ENCODE measurements around the gene ZBTB46.

Gene ZBTB46

GRCh38 chr20:63837479-63837878 lies 6.4 kb upstream of the ZBTB46 start:
- H3K4me3 Mint-ChIP-seq = no peak overlapping the region
- H3K27me3 Mint-ChIP-seq = peaks cover 12 to 21% of the 10 kb centered on the region in 2 donors
- H3K36me3 Mint-ChIP-seq = no peaks in the 10 kb centered on the region
- H3K4me1 Mint-ChIP-seq = peaks cover 20 to 37% of the 10 kb centered on the region in 2 donors
- no peaks in the 10 kb centered on the region for H3K9me3 Mint-ChIP-seq
- ATAC-seq (replicated peaks) = peak in 1 of 2 donors; percentile 16
- H3K27ac Mint-ChIP-seq = peak overlapping the region; percentile 70
- DNase-seq = no peak

DNA sequence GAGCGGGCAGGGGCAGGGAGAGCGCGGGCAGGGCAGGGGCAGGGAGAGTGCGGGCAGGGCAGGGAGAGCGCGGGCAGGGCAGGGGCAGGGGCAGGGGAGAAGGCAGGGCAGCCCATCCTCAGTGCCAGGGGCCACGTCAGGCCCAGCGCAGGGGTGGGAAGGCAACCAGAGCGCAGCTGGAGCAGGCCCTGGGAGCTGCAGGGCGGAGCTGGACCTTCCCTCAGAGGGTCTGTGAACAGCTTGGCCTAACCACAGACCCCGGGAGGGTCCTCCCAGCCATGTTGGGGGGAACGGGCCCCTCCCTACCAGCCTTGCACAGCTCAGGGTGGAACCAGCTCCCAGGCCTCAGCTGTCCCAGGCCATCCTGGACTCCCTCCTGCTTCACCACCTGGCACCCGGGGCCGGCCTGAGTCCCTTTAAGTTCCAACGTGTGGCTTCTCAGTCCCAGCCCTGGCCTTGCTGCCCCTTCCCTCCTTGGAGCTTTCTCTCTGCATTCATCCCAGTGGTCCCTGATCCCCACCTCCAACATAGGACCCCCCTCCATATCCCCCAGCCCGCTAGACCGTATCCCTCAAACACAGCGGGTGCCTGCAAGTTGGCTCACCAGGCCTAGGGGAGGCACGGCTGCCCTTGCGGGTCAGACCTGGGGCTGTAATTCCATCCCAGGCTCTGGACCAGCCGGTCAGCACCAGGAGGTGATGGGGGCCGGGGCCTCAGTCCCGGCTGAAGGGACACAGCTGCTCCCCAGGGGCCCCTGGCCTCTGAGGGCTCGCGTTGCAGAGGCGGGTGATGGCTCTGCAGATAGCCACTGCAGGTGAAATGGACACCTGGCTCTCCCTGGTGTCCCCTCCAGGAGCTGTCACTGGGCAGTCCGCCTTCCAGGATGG lies 5.6 kb upstream of the ZBTB46 start:
- H3K27ac Mint-ChIP-seq = peak overlapping the region; percentile 70
- no peaks in the 10 kb centered on the region for H3K36me3 Mint-ChIP-seq
- peaks cover 15 to 17% of the 10 kb centered on the region in 2 donors for H3K27me3 Mint-ChIP-seq

DNA sequence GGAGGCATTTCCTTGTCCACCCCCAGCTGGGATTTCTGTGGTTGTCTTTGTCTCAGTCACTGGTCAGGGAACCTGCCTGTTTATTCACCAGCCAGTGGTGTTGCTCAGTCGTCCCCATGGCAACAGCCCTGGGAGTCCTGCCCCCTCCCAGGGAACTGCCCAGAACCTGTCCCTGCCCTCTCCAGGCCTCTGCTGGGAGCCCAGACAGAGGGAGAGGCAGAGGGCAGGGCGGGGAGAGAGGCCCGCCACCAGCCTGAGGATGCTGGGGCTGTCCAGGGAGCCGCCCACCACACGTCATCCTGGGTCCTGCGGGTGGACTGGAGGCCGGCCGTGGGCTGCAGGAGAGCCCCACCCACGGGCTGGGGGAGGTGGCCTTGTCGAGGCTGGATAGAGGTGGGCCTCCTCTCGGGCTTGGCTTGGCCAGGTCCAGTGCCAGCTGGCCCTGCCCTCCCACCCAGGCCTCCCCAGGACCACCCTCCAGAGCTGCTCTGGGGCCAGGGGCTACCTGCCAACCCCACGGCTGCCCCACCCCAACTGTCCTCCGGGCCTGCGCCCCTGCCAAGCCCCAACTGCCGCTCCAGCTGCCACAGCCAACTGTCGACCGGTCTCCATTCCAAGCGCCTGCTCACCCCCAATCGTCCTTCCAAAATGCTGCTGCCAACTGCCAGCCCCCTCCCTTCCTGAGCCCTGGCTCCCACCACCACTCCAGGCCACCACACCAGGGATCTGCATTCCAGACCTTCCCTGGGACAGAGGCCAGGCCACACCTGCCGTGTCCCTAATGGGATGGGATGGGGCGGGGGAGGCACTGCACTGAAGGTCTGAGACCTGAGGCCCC lies 4.2 kb upstream of the ZBTB46 start:
- no peak overlapping the region for H3K4me3 Mint-ChIP-seq
- H3K9me3 Mint-ChIP-seq = no peaks in the 10 kb centered on the region
- no peaks in the 10 kb centered on the region for H3K36me3 Mint-ChIP-seq
- H3K27me3 Mint-ChIP-seq = peaks cover 13 to 15% of the 10 kb centered on the region in 2 donors
- no peak overlapping the region for H3K27ac Mint-ChIP-seq
- peaks cover 10 to 25% of the 10 kb centered on the region in 2 donors for H3K4me1 Mint-ChIP-seq
- ATAC-seq (replicated peaks) = no peak
- DNase-seq = no peak

More for the DNA sequence above, 5.6 kb upstream of the ZBTB46 start:
- DNase-seq (no peak), ATAC-seq (replicated peaks) (no peak)
- Mint-ChIP-seq H3K4me1 (peaks cover 14 to 32% of the 10 kb centered on the region in 2 donors), H3K9me3 (no peaks in the 10 kb centered on the region), H3K4me3 (no peak overlapping the region)

DNA sequence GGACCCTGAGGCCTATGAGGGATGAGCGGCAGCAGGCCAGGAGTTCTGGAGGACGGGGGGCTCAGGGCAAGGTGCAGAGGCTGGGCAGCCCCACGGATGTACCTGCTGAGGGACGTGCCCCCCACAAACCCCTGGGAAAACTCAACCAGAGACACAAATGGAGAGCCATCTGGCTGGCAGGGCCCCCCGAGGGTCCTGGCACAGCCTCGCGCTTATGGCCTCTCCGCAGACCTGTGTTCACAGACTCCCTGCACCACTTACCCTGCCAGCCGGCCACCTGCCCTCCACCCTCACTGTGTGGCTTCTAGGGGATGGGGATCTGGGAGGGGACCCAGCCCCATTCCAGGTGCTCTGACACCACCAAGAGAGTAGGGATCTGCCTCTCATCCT lies 3.4 kb upstream of the ZBTB46 start:
- no peak for ATAC-seq (replicated peaks)

DNA sequence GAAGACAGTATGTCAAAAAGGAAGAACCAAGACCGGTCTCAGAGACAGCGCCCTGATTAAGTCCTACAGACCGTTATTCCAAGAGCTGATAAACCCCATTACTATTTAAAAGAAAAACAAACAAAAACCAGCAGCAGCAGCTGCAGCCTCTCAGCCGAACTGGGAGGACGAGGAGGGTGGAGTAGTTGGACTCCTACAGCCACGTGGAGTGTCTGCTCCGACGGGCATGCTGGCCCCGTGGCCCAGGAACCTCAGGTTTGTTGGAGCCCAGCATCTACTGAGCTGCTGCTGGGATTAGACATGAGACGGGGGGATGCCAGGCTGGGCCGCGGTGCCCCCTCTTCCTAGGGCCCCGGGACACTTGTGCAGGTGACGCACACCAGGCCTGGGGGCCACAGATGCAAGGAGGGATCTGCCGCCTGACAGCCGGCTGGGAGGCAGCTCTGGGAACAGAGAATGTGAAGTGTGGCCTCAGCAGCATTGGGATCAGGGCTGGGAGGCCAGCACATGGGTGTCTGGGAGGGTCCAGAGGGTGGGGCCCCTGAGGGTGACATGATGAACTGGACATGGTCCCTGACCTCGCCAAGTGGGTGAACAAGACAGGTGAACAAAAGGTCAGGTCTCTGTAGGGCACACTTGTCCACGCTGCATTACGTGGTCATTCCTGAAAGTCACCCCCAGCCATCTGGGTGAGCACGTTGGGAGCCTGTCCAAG lies 2.9 kb upstream of the ZBTB46 start:
- Mint-ChIP-seq H3K4me1 (peaks cover 20 to 31% of the 10 kb centered on the region in 2 donors), H3K27me3 (peaks cover 15 to 21% of the 10 kb centered on the region in 2 donors), H3K36me3 (peaks cover 0 to 2% of the 10 kb centered on the region in 2 donors), H3K27ac (no peak overlapping the region), H3K9me3 (no peaks in the 10 kb centered on the region), H3K4me3 (no peak overlapping the region)
- ATAC-seq (replicated peaks) = no peak
- DNase-seq = no peak

More for the DNA sequence above, 3.4 kb upstream of the ZBTB46 start:
- Mint-ChIP-seq H3K27me3 (peaks cover 15 to 16% of the 10 kb centered on the region in 2 donors), H3K4me1 (peaks cover 15 to 25% of the 10 kb centered on the region in 2 donors), H3K27ac (no peak overlapping the region), H3K36me3 (peaks cover 0 to 2% of the 10 kb centered on the region in 2 donors), H3K9me3 (no peaks in the 10 kb centered on the region), H3K4me3 (no peak overlapping the region)
- DNase-seq = no peak

- peak in 1 of 2 donors; percentile 8 for ATAC-seq (replicated peaks)
- peaks cover 16 to 26% of the 10 kb centered on the region in 2 donors for H3K27me3 Mint-ChIP-seq
- no peak for DNase-seq
- no peaks in the 10 kb centered on the region for H3K9me3 Mint-ChIP-seq
- H3K4me1 Mint-ChIP-seq = peaks cover 15 to 22% of the 10 kb centered on the region in 2 donors
- H3K36me3 Mint-ChIP-seq = peaks cover 0 to 2% of the 10 kb centered on the region in 2 donors
- H3K27ac Mint-ChIP-seq = no peak overlapping the region
- peak overlapping the region; percentile 41 to 67 for H3K4me3 Mint-ChIP-seq
Observed at GRCh38 chr20:63831993-63832686, 1.1 kb upstream of the ZBTB46 start.

DNA sequence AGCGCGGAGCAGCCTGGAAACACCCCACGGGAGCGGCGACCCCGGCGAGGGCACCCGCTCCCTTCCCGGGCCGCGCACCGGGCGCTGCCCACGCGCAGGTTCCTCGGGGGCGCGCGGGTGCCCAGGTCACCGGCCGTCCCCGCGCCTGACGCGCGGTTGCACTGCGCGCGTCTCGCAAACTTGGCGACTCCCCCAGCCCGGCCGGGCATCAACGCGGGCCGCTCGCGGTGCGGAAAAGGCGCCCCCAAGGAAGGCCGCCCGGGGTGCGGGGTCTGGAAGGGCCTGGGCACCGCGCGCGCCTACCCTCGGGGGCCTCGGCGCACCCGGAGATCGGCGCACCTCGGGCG lies 555 bp upstream of the ZBTB46 start:
- no peak for DNase-seq
- Mint-ChIP-seq H3K27me3 (peaks cover 20 to 31% of the 10 kb centered on the region in 2 donors), H3K4me1 (peaks cover 15 to 20% of the 10 kb centered on the region in 2 donors), H3K9me3 (no peaks in the 10 kb centered on the region), H3K27ac (no peak overlapping the region), H3K4me3 (peak overlapping the region in 1 of 2 donors; percentile 4), H3K36me3 (peaks cover 0 to 2% of the 10 kb centered on the region in 2 donors)
- ATAC-seq (replicated peaks) = peak in 1 of 2 donors; percentile 18

DNA sequence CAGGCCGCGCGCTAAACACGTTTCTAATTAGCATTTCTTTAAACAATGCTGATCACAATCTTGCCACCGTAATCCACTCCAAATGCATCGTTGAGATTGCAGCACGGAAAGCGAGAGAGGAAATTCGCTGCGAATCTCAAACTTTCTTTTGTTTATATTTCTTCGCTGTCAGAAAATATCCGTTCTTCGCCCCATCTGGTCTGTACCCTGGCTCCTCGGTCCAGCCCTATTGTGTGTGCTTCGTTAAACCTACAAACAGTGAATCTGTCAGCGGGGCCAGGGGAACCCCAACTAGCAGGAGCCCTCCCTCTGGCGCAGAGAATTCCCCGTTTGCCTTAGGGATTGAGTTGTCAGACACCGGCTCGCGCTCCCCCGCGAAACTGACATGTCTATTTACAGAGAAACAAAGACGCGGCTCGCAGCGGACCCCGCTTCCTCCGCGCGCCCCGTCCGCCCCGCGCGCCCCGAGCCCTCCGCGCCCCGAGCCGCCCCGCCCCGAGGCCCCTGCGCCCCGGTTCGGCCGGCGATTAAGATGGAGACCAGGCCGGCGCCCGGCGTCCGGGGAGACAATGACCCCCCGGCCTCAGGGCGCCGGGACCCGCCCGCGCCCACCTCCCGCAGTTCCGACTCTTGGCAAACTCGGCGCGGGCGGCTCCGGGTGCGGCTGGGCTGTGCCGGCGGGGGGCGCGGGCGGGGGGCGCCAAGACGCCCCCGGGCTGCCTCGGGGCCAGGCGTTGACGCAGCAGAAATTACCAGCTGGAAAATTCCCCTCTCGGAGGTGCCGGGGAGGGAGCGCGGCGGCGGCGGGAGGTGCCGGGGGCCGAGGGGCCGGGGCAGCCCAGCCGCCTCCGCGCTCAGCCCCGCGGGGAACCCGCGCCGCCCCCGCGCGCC lies 874 bp downstream of the ZBTB46 start:
- Mint-ChIP-seq H3K4me3 (peak overlapping the region; percentile 88 to 94), H3K36me3 (peaks cover 0 to 2% of the 10 kb centered on the region in 2 donors), H3K27me3 (peaks cover 32 to 40% of the 10 kb centered on the region in 2 donors), H3K27ac (peak overlapping the region; percentile 85), H3K9me3 (no peaks in the 10 kb centered on the region), H3K4me1 (peaks cover 13 to 20% of the 10 kb centered on the region in 2 donors)
- DNase-seq = no peak
- ATAC-seq (replicated peaks) = peak; percentile 19 to 33

DNA sequence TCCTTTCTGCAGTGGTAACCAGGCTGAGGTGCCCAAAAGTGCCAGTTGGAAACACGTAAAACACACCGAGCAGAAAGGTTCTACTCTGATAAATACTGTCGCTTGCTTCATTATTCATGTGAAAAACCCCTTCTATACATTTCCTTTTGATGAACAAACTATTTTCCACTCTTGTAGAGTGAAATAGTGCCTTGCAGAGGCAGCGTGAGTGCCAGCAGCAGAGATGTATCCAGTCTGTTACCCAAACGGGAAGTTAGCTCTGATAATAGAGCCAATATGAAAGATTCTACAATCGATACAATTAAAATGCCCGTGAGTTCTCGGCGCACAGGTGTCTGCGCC lies 1.5 kb downstream of the ZBTB46 start:
- Mint-ChIP-seq H3K4me3 (peak overlapping the region; percentile 88 to 94), H3K36me3 (peaks cover 0 to 2% of the 10 kb centered on the region in 2 donors), H3K27me3 (peaks cover 34 to 40% of the 10 kb centered on the region in 2 donors), H3K4me1 (peaks cover 13 to 20% of the 10 kb centered on the region in 2 donors), H3K27ac (peak overlapping the region; percentile 85), H3K9me3 (no peaks in the 10 kb centered on the region)
- ATAC-seq (replicated peaks) (peak; percentile 51 to 65), DNase-seq (no peak)

GRCh38 chr20:63828951-63829350 lies 2.1 kb downstream of the ZBTB46 start:
- Mint-ChIP-seq H3K36me3 (peaks cover 0 to 2% of the 10 kb centered on the region in 2 donors), H3K27me3 (peaks cover 33 to 37% of the 10 kb centered on the region in 2 donors), H3K27ac (no peak overlapping the region), H3K9me3 (no peaks in the 10 kb centered on the region), H3K4me1 (peaks cover 12 to 20% of the 10 kb centered on the region in 2 donors), H3K4me3 (no peak overlapping the region)
- no peak for ATAC-seq (replicated peaks)
- no peak for DNase-seq

DNA sequence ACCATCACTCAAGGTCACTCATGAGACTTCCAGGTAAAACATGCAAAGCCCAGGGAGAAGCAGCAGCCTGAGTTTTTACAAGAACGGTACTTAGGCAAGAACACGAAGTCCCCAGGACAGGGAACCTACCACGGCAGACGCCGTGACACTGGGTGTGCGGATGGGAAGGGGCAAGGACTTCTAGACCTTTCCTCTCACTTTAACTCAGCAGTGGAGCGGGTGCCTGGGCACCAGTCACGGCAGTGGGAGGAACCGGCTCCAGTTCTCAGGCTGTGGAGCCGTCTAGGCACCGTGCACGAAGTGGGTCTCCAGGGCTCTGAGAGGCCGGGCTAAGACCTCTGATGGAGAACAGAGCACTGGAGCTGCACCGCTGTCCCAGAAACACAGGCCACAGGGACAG lies 2.5 kb downstream of the ZBTB46 start:
- no peak overlapping the region for H3K4me3 Mint-ChIP-seq
- H3K27me3 Mint-ChIP-seq = peaks cover 29 to 37% of the 10 kb centered on the region in 2 donors
- no peak overlapping the region for H3K27ac Mint-ChIP-seq
- peaks cover 11 to 20% of the 10 kb centered on the region in 2 donors for H3K4me1 Mint-ChIP-seq
- peaks cover 2 to 3% of the 10 kb centered on the region in 2 donors for H3K36me3 Mint-ChIP-seq
- DNase-seq (no peak), ATAC-seq (replicated peaks) (no peak)
- no peaks in the 10 kb centered on the region for H3K9me3 Mint-ChIP-seq

- Mint-ChIP-seq H3K9me3 (no peaks in the 10 kb centered on the region), H3K4me3 (no peak overlapping the region), H3K36me3 (peaks cover 2 to 3% of the 10 kb centered on the region in 2 donors), H3K27me3 (peaks cover 25 to 36% of the 10 kb centered on the region in 2 donors), H3K4me1 (peaks cover 11 to 20% of the 10 kb centered on the region in 2 donors), H3K27ac (no peak overlapping the region)
- ATAC-seq (replicated peaks) (no peak), DNase-seq (no peak)
Observed at GRCh38 chr20:63828124-63828523, 2.9 kb downstream of the ZBTB46 start.

GRCh38 chr20:63826753-63827152 lies 4.3 kb downstream of the ZBTB46 start:
- H3K27me3 Mint-ChIP-seq = peaks cover 20 to 36% of the 10 kb centered on the region in 2 donors
- ATAC-seq (replicated peaks) = no peak
- no peak overlapping the region for H3K4me3 Mint-ChIP-seq
- H3K4me1 Mint-ChIP-seq = peaks cover 11 to 15% of the 10 kb centered on the region in 2 donors
- no peak overlapping the region for H3K27ac Mint-ChIP-seq
- DNase-seq = no peak
- H3K9me3 Mint-ChIP-seq = no peaks in the 10 kb centered on the region
- H3K36me3 Mint-ChIP-seq = peaks cover 2 to 3% of the 10 kb centered on the region in 2 donors

Measured in stimulated activated naive B cell treated with anti-CD40 and anti-IgM and Interleukin-4, amounts not matched to agents 10 μg/mL and 1 μg/mL and 100 μg/mL, for 72 hours (primary cell).